GM21360 (cell line): Measurements from ENCODE around the gene SKI.
A peak's percentile ranks its signal among the peaks of the same experiment; 100 is the strongest.
"Not testable (repeated sequence)": the region's sequence is repeated elsewhere in the genome, so short reads cannot be mapped to it uniquely, and the experiment has no call there.

Experiments used
- ATAC-seq: cut with Tn5 transposase; IDR thresholded peaks from one replicate; pipeline ENCODE4 v1.9.1; 2021; ENCODE audit warnings: mild to moderate bottlenecking, moderate library complexity; ENCODE audit not compliant: unreplicated experiment

The SKI gene

DNA sequence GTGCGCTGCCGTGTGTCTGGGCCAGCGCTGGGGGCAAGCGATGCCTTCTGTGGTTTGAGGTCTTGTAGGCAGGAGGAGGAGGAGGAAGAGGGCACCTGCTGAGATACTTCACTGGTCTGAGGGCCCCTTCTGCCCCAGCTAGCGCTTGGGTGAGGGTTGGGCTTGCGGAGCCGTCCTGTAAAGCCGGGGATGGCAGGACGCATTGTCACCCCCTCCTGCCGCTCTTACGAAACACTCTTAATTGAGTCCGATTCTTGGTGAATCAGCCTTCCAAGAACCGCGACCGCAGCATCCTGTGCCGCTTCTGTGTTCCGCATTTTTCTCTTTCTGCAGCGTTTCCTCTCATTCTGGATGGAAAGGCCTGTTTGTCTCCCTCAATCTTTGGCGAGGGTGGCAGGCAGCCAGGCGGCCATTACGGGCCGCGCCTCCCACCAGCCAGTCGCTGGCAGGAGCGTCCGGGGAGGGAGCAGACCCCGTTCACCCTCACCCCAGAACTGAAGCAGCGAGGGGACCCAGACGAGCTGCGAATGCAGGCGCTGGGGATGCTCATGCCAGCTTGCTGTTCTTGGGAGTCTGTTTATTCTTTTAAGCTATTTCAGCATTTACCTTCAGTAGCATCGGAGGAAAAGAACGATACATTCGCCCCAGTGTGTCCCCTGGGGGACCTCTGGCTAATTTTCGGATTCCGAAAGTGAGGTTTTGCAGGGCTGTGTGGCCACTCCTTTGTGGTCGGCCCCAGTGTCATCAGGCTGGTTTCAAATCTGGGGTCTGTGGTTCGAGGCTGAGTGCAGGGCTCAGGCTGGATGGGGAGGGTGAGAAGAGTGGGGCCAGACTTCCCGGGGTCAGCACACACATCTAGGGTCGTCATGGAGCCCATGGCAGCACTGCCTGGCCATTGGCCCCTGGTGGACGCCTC, 62.7 kb downstream of the SKI start:
- peak; percentile 58 for ATAC-seq

- no peak for ATAC-seq
Observed at GRCh38 chr1:2291577-2291976, 63.5 kb downstream of the SKI start.

DNA sequence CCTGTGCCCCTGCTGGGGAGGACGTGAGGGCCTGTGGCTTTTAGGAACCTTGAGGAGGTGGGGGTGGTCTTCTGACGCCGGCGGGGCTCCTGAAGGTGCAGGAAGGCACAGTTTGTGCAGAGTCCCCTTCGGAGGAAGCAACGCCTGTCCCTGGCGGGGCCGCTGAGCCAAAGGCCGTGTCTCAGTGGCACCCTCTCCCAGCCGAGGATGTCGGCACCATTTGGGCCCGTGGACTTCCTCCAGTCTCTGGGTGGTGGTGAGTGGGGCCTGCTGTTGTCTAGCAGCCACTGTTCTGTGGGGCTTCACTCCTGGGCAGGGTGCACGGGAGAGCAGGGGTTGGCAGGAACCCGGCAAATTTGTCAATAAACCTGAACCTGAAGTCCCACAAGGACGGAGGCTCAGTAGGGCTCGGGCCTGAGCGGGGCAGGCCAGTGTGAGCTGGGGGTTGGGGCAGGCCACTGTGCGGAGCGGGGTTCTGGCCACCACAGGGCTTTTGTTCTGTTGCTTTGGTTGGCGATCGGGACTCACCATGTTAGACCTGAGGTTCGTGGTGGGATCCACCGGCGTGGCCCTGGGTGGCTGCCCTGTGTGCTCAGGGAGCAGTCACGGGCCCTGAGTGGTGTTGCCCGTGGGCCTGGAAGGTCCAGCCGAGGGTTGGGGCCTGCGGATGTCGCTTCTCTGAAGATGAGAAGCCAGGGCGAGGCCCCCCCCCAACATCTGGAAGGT, 64.8 kb downstream of the SKI start:
- no peak for ATAC-seq

GRCh38 chr1:2294033-2294724, 66.1 kb downstream of the SKI start:
- ATAC-seq = no peak

DNA sequence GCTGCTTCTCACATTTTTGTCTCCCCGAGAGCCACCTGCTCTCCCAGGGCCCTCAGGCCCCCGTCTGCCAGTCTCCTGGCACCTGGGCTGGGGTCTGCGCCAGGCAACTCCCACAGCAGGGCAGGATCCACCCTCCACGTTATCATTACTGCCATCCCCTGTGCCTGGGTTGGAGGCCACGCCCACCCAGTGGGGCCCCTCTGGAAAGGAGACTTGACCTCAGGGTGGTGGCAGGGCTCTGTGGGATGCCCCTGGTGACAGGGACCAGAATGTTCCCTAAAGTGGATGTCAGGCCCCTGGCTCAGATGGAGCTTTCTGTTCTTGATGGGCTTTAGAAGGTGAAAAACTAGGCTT, 66.6 kb downstream of the SKI start:
- no peak for ATAC-seq

- ATAC-seq = no peak
Observed at GRCh38 chr1:2295526-2295925, 67.4 kb downstream of the SKI start.

- not testable (repeated sequence) for ATAC-seq
Observed at GRCh38 chr1:2296211-2296610, 68.1 kb downstream of the SKI start.

DNA sequence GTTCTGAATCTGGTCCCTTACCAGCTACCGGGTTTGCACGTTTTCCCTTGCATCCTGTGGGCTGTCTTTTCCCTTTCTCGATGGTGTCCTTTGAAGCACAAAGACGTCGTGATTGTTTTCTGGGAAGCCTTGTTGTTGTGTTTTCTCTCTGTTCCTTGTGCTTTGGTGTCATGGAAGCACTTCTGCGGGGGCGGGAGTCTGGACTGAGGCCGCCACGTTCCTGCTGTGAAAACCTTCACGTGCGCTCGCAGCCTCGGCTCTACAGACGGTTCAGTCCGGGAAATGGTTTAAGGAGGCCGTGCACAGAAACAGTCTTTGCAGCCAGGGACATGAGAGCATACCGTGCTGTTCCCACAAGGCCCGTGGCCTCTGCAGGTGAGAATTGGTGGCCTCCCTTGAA, 68.5 kb downstream of the SKI start:
- ATAC-seq = no peak

GRCh38 chr1:2297246-2298011, 69.3 kb downstream of the SKI start:
- no peak for ATAC-seq

DNA sequence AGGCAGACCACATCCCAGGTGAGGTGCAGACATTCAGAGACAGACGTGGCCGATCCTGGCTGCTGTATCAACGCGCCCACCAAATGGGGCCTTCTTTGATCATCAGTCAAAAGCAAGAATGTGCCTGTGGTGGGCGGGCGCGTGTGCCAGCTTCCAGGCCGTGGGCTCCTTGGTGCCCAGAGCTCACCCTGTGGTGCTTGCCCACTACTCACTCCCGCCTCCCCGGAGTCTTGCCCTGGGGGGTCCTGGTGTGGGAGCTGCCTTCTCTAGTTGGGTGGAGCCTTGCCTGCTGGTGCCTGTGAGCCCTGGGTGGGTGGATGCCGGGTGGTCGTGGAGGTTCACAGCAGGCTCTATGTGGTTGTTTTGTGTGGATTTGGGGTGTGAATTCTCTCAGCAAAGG, 70.6 kb downstream of the SKI start:
- no peak for ATAC-seq

GRCh38 chr1:2299131-2299627, 71.1 kb downstream of the SKI start:
- no peak for ATAC-seq

DNA sequence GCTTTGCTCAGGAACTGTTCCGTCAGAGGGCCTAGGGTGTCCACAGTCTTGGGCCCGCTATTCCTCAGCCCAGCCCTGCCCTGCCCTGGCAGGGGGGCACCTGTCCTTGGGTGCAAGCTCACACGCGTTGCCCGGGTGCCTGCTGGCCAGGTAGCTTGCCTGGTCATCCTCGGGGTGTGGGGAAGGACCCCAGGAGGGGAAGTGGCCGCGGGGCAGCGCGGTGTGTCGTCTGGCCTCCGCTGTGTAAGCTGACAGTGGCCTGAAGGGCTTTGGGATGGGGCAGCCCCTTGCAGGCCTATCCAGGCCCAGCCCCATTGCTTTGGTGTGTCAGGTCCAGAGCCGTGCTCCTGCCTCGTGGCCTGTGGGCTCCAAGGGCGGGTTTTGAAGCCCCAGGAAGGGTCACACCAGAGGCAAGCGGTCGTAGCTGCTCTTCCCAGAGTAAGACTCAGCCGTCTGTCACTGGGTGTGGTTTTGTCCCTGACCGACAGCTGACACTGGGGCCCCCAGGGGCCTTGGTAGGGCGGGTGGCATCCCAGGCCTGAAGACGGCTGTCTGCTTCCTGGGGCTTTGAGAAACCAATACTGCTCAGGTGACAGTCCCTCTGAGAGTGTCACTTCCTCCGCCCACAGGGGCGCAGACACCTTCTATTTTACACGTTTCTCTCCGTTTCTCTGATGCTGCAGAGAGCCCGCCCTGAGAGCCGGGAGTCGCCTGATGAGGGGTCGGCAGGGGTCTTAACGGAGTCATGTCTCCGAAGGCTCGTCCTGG, 72.1 kb downstream of the SKI start:
- peak; percentile 76 for ATAC-seq

GRCh38 chr1:2300851-2301606, 72.9 kb downstream of the SKI start:
- ATAC-seq = peak; percentile 41

- ATAC-seq = no peak
Observed at GRCh38 chr1:2301607-2302291, 73.6 kb downstream of the SKI start.

- no peak for ATAC-seq
Observed at GRCh38 chr1:2302292-2302925, 74.3 kb downstream of the SKI start.

DNA sequence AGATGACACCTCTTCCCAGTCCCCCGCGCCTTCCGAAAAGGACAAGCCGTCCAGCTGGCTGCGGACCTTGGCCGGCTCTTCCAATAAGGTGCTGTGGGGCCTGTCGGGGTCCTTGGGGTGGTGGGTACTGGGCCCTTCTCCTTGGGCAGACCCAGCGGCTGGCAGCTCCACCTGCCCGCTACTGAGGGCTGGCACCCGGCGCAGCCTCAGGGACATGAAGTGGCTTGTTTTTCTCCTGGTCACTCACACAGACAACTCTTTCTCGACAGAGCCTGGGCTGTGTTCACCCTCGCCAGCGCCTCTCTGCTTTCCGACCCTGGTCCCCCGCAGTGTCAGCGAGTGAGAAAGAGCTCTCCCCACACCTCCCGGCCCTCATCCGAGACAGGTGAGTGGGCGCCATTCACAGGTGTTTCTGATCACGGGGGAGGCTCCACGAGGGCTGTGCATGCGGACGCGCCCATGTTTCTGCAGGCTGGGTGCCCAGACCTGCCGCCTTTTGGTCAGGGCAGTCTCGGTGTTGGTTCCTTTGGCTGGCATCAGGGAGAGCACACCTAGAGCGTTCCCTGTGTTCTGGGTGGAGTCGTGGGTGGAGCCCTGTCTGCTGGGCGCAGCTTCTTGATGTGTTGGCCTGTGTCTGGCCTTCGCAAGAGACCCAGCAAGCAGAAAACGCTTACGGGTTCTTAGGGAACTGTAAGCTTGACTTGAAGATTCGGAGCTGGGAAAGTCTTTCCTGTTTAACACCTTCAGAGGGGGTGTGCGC, 75.1 kb downstream of the SKI start:
- ATAC-seq = no peak

DNA sequence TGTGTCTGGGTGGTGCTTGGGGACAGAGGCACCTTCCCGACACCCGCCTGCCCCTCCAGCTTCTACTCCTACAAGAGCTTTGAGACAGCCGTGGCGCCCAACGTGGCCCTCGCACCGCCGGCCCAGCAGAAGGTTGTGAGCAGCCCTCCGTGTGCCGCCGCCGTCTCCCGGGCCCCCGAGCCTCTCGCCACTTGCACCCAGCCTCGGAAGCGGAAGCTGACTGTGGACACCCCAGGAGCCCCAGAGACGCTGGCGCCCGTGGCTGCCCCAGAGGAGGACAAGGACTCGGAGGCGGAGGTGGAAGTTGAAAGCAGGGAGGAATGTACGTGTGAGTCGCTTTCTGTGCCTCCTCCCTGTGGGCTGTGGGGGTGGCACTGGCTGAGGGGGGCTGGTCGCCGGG, 75.7 kb downstream of the SKI start:
- ATAC-seq = no peak
